Glutamatergic neuron (in vitro differentiated cells): ENCODE data around the gene CNGA2. TPM values are rescaled to one million over a fixed set of nuclear protein-coding genes. Genes with fewer than 3 reads are reported as not detected.
"Not testable (repeated sequence)": the region's sequence is repeated elsewhere in the genome, so short reads cannot be mapped to it uniquely, and the experiment has no call there.

Source experiments
- DNase-seq: peaks from one replicate; pipeline ENCODE4 v3.0.0; 2022
- H3K27ac Mint-ChIP-seq: one replicate; pipeline ENCODE4 v1.8.0; 2020; ENCODE audit warnings: mild to moderate bottlenecking, mixed read lengths, inconsistent platforms; ENCODE audit not compliant: unreplicated experiment
- H3K27me3 Mint-ChIP-seq: one replicate; pipeline ENCODE4 v1.8.0; 2020; ENCODE audit warnings: mild to moderate bottlenecking, moderate library complexity, mixed read lengths, inconsistent platforms; ENCODE audit not compliant: unreplicated experiment
- H3K36me3 Mint-ChIP-seq: one replicate; pipeline ENCODE4 v1.8.0; 2020; ENCODE audit warnings: mild to moderate bottlenecking, mixed read lengths, inconsistent platforms; ENCODE audit not compliant: unreplicated experiment
- H3K4me1 Mint-ChIP-seq: one replicate; pipeline ENCODE4 v1.8.0; 2020; ENCODE audit warnings: mild to moderate bottlenecking, low read depth, mixed read lengths, inconsistent platforms; ENCODE audit not compliant: unreplicated experiment
- H3K4me3 Mint-ChIP-seq: one replicate; pipeline ENCODE4 v1.8.0; 2020; ENCODE audit warnings: mild to moderate bottlenecking, mixed read lengths, inconsistent platforms; ENCODE audit not compliant: unreplicated experiment
- H3K9me3 Mint-ChIP-seq: one replicate; pipeline ENCODE4 v1.8.0; 2020; ENCODE audit warnings: mild to moderate bottlenecking, moderate library complexity, mixed read lengths, inconsistent platforms; ENCODE audit not compliant: unreplicated experiment
- CTCF ChIP-seq: fragments of 200-600 bp; sonication (generic); IDR thresholded peaks from one replicate; pipeline ENCODE4 v1.5.0; 2021; ENCODE audit not compliant: partially characterized antibody, unreplicated experiment
- total RNA-seq: library from RNA; stranded (reverse); fragmentation: NEBNext Ultra II Directional; extraction: Animal tissue kit (Norgen Biotek cat#: 25700); gene quantifications from one replicate; pipeline ENCODE4 v1.2.1, GENCODE V29; 2021; ENCODE audit not compliant: unreplicated experiment

CNGA2 gene
- total RNA-seq, 1 donor from 2014 or later = not detected

- no peaks in the 10 kb centered on the region for H3K36me3 Mint-ChIP-seq
- H3K4me1 Mint-ChIP-seq = peaks cover 6% of the 10 kb centered on the region
- peaks cover 1% of the 10 kb centered on the region for H3K9me3 Mint-ChIP-seq
- TF ChIP-seq CTCF = no peak
- peaks cover 1% of the 10 kb centered on the region for H3K27me3 Mint-ChIP-seq
- no peak within 1 kb of the TSS for H3K27ac Mint-ChIP-seq
- peak; percentile 40 for DNase-seq
- peak within 1 kb of the TSS; percentile 82 for H3K4me3 Mint-ChIP-seq
Observed at GRCh38 chrX:151694661-151695582, 39.6 kb upstream of the CNGA2 start, which contains the start of gene PRRG3. TSS of gene PRRG3 (plus strand) at chrX:151695458. CDS start at chrX:151698815, 3,357 bp downstream.

GRCh38 chrX:151695583-151696340 lies 38.8 kb upstream of the CNGA2 start:
- Mint-ChIP-seq H3K36me3 (no peaks in the 10 kb centered on the region), H3K4me3 (peak overlapping the region; percentile 82), H3K27ac (no peak overlapping the region), H3K27me3 (peaks cover 1% of the 10 kb centered on the region), H3K9me3 (peaks cover 1% of the 10 kb centered on the region), H3K4me1 (peaks cover 6% of the 10 kb centered on the region)
- no peak for DNase-seq
- TF ChIP-seq CTCF = no peak

- not testable (repeated sequence) for DNase-seq, H3K4me1 Mint-ChIP-seq, H3K36me3 Mint-ChIP-seq, H3K9me3 Mint-ChIP-seq, H3K27ac Mint-ChIP-seq, H3K27me3 Mint-ChIP-seq, H3K4me3 Mint-ChIP-seq
Observed at GRCh38 chrX:151697082-151697481, 37.5 kb upstream of the CNGA2 start.

GRCh38 chrX:151697522-151697921 lies 37.0 kb upstream of the CNGA2 start:
- Mint-ChIP-seq H3K27me3 (peaks cover 1% of the 10 kb centered on the region), H3K36me3 (no peaks in the 10 kb centered on the region), H3K9me3 (peaks cover 1% of the 10 kb centered on the region), H3K4me1 (peaks cover 6% of the 10 kb centered on the region), H3K27ac (no peak overlapping the region), H3K4me3 (no peak overlapping the region)
- DNase-seq = no peak
- TF ChIP-seq CTCF = no peak

GRCh38 chrX:151698485-151698884 lies 36.1 kb upstream of the CNGA2 start:
- H3K27ac Mint-ChIP-seq = no peak overlapping the region
- DNase-seq = no peak
- H3K4me3 Mint-ChIP-seq = no peak overlapping the region
- H3K36me3 Mint-ChIP-seq = no peaks in the 10 kb centered on the region
- H3K9me3 Mint-ChIP-seq = peaks cover 1% of the 10 kb centered on the region
- no peak for TF ChIP-seq CTCF
- H3K4me1 Mint-ChIP-seq = peaks cover 6% of the 10 kb centered on the region
- peaks cover 1% of the 10 kb centered on the region for H3K27me3 Mint-ChIP-seq
